ENCODE data around the gene ALKBH6. TPM values are rescaled to one million over a fixed set of nuclear protein-coding genes. Genes with fewer than 3 reads are reported as not detected.

The ALKBH6 gene
- total and polyA plus RNA-seq, 9 of the 15 experiments (the other 6 are each of a cell fraction or from before 2014, with no cell fraction given): 0.67 to 62.0 (median 34.5) TPM

GRCh38 chr19:36054119-36054732, 40.2 kb upstream of the ALKBH6 start, which contains the start of gene THAP8 (continued):
- TF ChIP-seq GMEB1 (CRISPR knock-in tag; IDR thresholded peaks at IDR 0.05): peak; percentile 71
- no peak for TF ChIP-seq HNRNPUL1 (IDR thresholded peaks at IDR 0.05; ENCODE audit: low read length)
- no peak for TF ChIP-seq DEAF1 (CRISPR knock-in tag; IDR thresholded peaks at IDR 0.05)
- TF ChIP-seq IFI16 (CRISPR knock-in tag; IDR thresholded peaks at IDR 0.05): no peak
- TF ChIP-seq TCF15 (CRISPR knock-in tag; IDR thresholded peaks at IDR 0.05): no peak
- peak; percentile 95 for TF ChIP-seq CBFA2T2 (conservative IDR thresholded peaks at IDR 0.05)
- no peak for TF ChIP-seq STAG1 (CRISPR knock-in tag; IDR thresholded peaks at IDR 0.05; ENCODE audit: borderline replicate concordance)
- no peak for TF ChIP-seq YBX1 (IDR thresholded peaks at IDR 0.05)
- peak; percentile 99 for TF ChIP-seq USF2 (CRISPR knock-in tag; IDR thresholded peaks at IDR 0.05)
- TF ChIP-seq ZZZ3 (IDR thresholded peaks at IDR 0.05): peak; percentile 88
- TF ChIP-seq HNRNPL (IDR thresholded peaks at IDR 0.05; ENCODE audit: low read depth, low read length): no peak
- no peak for TF ChIP-seq HBP1 (CRISPR knock-in tag; IDR thresholded peaks at IDR 0.05)
- TF ChIP-seq RBM17 (IDR thresholded peaks at IDR 0.05; ENCODE audit: borderline replicate concordance, low read depth, low read length): no peak
- peak; percentile 89 for TF ChIP-seq ZBTB2 (IDR thresholded peaks at IDR 0.05)
- peak; percentile 20 for TF ChIP-seq KDM5B (IDR thresholded peaks at IDR 0.05; ENCODE audit: insufficient replicate concordance, low read depth, low read length)
- TF ChIP-seq USF1 (CRISPR knock-in tag; IDR thresholded peaks at IDR 0.05): peak; percentile 100
- no peak for TF ChIP-seq DACH1 (IDR thresholded peaks at IDR 0.05; ENCODE audit: partially characterized antibody)
- no peak for TF ChIP-seq ZNF655 (CRISPR knock-in tag; IDR thresholded peaks at IDR 0.05)
- no peak; the same call in 1 of the 2 replicates for TF ChIP-seq EP400 (IDR thresholded peaks at IDR 0.05)

All from K562 (cell line).